SH-SY5Y (cell line): ENCODE results near the gene EIPR1.

Experiments used
- GATA2 ChIP-seq: IDR thresholded peaks from 2 replicates; pipeline ENCODE4 v1.6.1; 2011; ENCODE audit warnings: mild to moderate bottlenecking, low read depth, low read length
- GATA3 ChIP-seq: IDR thresholded peaks from 2 replicates; pipeline ENCODE4 v1.6.1; 2011; ENCODE audit warnings: low read depth, mild to moderate bottlenecking, low read length, moderate library complexity

EIPR1 gene

GRCh38 chr2:3313781-3314375, 63.7 kb downstream of the EIPR1 start:
- TF ChIP-seq GATA2 (no peak), GATA3 (no peak)

DNA sequence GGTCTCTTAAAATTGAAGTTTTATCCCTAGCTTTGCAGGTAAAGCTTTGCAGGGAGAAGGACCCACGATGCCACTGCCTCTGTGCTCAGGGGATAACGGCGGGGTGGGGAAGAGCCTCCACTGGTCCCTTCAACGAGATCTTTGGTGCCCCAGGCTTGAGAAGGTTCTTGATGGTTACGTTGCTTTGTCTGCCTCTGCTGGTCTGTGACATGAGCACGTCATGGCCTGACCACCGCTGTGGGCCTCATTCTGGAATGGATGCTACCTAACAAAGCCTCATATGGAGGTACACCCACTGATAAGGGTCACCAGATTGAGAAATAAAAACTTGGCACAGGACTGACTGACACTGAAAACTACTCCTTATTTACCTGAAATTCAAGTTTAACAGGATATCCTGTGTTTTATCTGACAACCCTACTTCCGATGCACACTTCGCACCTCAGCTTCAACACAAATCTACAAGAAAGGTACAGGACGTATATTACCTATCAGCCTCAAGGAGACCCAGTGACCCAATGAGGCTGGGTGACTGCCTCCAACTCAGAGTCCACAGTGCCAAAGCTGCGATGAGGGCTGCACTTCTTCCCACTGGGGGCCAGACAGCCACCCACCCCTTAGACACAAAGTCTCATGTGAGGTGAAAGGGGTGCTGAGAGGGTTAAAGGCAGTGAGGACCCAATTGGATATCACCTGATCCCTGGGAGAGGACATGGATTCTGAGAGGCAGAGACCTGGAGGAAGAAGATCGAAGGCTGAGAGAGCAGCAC, 64.9 kb downstream of the EIPR1 start:
- TF ChIP-seq GATA3 (no peak), GATA2 (no peak)

DNA sequence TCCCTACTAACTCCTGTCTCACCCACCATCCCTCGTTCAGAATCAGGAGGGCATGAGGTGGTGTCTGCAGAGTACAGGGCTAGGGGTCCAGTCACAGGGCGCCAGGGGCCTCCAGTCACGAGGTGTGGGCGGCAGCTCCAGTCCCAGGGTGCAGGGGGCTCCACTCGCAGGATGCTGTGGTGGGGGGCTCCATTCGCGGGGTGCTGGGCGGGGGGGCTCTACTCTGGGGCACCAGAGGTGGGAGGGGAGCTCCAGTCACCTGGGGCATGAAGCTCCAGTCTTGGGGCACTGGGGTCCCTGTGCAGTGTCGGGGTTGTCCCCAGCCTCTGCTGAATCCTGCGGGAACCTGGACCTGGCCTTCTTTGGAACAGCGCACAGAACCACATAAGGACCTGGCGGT, 66.0 kb downstream of the EIPR1 start:
- TF ChIP-seq GATA3 (no peak), GATA2 (no peak)

DNA sequence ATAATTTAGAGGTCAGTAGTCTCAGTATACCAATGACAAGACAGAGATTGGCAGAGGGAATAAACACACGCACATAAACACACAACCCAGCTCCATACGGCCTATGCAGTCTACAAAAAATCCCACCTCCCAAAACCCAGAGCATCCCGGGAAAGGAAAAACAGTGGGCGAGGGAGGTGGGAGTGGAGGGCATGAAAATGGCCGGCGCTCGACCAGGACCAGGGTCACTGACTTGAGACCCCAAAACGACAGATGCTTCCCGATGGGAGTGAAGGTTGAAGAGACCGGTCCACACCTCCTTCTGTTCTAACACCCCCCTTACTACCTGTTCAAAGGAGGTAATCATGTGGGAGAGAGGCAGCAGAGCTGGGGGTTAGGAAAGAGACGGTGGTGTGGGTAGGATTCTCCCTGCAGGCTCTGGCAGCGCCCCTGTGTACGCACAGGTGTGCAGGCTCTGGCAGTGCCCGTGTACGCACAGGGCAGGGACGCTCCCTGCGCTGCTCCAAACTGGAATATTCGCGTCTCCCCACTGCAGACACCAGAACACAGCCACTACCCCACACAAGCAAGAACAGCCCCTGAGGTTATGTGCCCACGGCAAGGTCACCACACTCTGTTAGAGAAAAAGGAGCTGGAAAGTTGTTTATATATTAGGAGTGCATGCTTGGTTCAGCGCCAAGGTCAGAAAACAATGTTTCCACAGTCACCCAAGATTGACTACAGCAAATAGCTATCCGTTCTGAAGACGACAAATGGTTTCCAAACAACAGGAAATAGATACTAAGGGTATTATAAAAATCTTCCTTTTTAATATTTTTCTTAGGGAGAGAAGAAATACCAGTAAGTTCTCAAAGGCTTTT, 67.9 kb downstream of the EIPR1 start:
- TF ChIP-seq GATA3 = no peak
- no peak for TF ChIP-seq GATA2

DNA sequence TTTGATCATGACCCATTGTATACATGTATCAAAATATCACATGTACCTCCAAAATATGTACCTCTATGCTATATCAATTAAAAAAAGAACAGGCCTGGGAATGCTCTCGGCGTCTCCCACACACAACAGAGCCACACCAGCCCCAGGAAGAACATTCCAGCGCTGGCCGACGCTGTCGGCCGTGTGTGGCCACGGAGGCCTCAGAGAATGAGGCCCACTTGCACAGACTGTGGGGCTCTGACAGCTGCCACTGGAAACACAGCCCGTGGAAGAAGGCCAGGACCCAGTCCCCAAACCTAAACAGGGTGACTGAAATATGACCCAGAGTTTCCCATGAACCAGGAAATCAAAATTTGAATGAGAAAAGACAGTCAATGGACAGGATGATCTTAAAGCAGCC, 69.7 kb downstream of the EIPR1 start:
- no peak for TF ChIP-seq GATA2
- TF ChIP-seq GATA3 = no peak

- TF ChIP-seq GATA2 (no peak), GATA3 (no peak)
These were observed 70.4 kb downstream of the EIPR1 start for GRCh38 chr2:3307236-3307635.

DNA sequence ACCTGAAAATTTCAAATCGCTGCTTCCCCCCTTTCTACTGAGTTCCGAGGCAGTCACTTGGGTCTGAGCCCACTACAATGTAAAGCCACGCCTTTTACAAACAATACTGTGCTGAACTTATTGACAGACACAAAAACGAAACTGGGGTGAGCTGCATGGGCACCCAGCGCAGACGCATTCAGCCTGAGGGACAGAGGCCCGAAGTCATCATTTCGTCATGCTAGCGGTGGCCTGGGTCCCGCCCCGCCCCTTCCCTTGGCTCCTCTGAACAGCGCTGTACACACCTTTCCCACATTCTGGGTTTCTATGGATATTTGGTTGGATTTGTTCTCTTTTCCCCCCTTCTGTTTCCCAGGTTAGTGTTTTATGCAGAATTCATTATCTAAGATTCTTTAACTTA, 71.7 kb downstream of the EIPR1 start:
- TF ChIP-seq GATA3 (no peak), GATA2 (no peak)

DNA sequence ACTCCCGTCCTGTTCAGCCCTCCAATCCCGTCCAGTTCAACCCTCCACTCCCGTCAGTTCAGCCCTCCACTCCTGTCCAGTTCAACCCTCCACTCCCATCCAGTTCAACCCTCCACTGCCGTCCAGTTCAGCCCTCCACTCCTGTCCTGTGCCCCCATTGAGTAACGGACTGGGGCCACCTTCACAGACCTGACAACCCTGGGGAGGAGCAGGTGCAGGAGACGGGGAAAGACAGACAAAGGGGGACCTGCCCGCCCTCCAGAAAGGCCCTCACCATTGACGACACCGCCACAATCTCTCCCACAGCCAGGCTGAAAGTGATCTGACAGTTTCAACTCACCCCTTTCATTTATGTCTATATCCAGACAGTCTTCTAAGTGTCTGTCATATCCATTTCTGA, 72.2 kb downstream of the EIPR1 start:
- no peak for TF ChIP-seq GATA2
- TF ChIP-seq GATA3 = no peak

GRCh38 chr2:3303583-3304406, 73.8 kb downstream of the EIPR1 start:
- TF ChIP-seq GATA2 (peak; percentile 66), GATA3 (no peak)

DNA sequence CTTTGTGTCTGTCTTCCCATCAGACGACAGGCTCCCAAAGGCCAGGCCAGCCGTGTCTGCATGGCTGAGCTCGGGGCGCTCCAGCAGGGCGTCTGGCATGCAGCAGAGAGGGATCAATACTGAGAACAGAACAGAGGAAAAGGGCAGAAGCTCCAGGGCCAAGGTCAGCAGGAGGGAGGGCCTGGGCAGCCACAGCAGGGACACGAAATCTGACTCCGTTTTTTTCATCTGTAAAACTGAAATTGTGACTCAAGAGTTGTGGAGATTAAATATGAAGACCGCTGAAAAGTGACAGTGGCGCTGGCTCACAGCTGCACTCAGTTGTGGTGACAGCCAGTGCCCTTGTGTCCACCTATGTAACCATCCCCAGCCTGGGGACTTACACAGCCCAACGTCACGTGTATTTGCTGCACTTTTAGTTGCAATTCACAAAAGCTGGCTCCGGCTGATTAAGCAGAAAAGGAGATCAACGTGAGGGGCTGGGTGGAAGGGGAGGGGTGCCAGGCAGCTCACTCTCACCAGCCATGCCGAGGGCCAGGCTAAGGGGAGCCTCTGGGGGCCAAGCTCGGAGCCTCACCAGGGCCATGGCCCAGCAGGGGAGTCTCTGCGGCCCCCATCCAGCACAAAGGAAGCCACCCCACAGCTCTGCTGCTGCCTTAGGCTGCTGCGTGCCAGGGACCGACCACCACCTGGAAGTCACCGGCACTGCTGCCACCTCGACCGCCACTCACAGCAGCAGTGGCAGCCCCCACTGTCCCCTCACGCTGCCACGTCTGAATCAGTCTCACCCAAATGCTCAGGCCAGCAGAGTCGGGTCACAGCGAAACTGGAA, 74.7 kb downstream of the EIPR1 start:
- TF ChIP-seq GATA3 (no peak), GATA2 (no peak)

DNA sequence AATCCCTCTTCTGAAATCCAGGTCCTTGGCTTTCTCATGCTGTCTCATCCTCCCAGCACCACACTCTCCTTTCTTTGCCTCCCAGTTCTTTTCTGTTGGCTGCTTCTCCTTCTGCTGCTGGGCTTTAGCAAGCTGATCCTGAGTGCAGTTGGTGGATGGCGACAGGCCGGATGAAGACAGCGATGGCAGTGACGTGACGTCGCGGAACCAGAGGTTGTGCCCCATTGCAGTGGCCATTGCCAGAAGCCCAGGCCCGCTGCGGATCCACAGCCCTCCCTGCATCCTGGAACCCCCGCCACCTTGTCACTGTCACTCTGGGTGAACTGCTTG, 75.2 kb downstream of the EIPR1 start:
- no peak for TF ChIP-seq GATA3
- no peak for TF ChIP-seq GATA2

- TF ChIP-seq GATA3 (no peak), GATA2 (no peak)
These were observed 76.6 kb downstream of the EIPR1 start for GRCh38 chr2:3301001-3301400.
